Embryonic facial prominence (tissue), 1 donor: ENCODE measurements around the gene SLC2A13.
"Not testable (repeated sequence)": the region's sequence is repeated elsewhere in the genome, so short reads cannot be mapped to it uniquely, and the experiment has no call there.

Source experiments
- DNase-seq: peaks from one replicate; pipeline ENCODE4 v3.0.0-alpha.2; 2016; ENCODE audit errors: extremely low spot score

SLC2A13 gene

DNA sequence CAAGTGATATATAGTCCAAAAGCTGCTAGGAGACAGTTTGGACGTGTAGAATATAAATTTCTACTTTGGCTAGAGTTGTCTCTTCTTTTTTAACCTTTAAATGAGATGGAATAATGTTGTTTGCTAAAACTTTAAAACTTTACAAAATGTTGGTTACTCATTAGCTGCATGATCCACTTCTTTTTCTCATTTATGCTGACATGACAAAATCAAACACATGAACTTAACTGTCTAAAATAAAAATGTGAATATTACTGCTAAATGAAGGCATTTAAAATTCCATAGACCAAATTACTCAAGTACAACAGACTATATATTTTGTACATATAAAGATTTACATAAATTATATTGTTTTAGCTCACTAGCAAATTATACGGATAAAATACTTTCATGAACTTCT, 350.4 kb downstream of the SLC2A13 start:
- DNase-seq = no peak

DNA sequence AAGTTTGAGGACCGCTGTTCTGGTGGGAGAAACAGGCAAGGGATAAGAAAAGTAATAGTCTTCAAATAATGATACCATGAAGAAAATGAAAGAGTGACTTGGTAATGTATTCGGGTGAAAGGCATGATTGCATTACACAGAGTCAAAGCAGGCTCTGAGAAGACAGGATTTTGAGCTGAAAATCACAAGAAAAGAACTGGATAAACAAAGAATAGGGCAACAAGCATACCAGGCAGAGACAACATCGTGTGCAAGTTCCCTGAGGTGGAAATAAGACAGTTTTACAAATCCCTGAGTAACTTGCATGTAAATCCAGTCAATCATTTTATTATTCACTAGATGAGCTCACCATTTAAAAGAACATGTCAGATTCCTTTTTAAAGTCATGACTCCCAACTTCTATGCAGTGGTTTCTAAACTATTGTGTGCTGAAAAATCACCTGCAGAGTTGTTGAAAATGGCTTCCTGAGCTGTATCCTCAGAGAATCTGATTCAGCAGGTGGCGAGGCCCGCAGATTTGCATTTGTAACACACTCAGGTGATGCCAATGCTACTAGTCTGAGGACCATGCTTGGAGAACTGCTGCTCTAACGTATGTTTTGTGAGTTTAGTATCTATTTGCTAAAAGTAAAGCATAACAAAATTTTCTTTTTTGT, 353.3 kb downstream of the SLC2A13 start:
- no peak for DNase-seq

DNA sequence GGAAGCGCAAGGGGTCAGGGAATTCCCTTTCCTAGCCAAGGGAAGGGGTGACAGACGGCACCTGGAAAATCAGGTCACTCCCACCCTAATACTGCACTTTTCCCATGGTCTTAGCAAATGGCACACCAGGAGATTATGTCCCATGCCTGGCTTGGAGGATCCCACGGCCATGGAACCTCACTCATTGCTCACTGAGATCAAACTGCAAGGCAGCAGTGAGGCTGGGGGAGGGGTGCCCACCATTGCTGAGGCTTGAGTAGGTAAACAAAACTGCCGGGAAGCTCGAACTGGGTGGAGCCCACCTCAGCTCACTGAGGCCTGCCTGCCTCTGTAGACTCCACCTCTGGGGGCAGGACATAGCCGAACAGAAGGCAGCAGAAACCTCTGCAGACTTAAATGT, 359.7 kb downstream of the SLC2A13 start:
- DNase-seq = not testable (repeated sequence)

DNA sequence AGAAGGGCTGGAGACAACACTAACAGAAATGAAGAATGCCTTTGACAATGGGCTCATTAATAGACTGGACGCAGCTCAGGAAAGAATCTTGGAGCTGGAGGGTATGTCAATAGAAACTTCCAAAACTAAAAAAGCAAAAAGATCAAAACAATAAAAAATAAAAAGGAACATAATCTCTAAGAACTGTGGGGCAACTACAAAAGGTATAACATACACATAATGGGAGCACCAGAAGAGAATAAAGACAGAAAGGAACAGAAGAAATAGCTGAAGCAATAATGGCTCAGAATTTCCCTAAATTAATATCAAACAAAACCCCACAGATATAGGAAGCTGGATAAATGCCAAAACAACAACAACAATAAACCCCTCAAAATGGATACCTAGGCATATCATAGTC, 362.2 kb downstream of the SLC2A13 start:
- DNase-seq = no peak

DNA sequence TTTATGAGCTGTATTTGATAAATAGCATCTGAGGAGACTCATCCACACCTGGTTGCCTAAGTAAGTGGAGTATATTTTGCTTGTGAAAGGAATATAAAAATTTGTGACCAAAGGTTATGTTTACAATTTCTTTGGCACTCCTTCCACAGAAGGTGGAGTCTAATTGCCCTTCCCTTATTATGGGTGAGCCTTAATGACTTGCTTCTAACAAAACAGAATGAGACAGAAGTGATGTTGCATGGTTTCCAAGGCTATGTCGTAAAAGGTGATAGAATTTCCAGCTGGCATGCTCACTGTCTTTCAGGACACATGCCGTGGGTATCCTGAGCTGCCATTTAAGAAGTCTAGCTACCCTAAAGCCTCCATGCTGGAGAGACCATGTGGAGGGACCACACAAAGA, 369.5 kb downstream of the SLC2A13 start:
- DNase-seq = no peak

DNA sequence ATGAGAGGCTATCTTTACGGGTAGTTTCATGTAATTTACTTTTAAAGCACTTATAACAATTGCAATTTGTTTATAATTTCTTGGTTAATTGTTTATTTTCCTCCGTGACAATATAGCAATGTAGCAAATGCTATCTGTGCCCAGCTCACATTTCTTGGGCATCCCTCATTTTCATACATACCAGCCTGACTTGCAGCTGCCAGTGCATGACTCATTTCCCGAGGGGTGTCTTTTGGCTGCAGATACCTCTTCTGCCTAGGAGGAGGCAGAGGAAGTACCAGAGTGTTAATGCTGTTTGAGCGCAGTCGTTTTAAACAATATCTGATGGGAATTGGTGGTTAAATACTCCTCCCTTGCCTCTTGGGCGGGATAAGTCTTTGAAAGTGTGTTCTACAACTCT, 382.1 kb downstream of the SLC2A13 start:
- DNase-seq = no peak

DNA sequence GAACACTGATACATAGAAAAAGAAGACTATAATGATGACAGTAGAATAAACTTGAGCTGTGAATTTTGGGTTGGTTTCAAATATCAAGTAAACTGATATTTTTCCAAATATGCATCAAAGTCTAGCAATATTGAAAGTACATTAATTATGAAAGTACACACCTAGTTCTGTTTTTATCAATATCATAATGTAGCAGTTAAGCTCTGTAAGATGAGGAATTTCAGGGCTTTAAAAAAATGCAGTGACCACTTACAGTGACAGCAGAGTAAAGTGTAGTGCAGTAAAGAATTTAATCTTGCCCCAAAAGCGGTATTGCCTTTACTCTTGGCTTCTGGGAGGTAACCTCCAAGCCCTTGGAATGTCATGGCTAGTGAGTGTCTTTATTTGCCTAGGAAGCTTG, 383.4 kb downstream of the SLC2A13 start:
- DNase-seq = no peak

DNA sequence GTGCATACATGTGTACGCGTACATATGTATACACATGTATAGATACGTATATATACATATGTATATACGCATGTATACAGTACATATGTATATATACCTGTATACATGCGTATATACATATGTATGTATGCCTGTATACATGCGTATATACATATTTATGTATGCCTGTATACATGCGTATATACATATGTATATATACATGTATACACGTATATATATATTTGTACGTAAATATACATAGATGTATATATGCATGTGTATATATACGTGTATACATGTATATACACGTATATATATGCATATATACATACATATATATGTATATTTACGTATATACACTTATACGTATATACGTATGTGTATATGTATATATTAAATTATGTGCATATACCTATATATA, 392.3 kb downstream of the SLC2A13 start:
- no peak for DNase-seq

DNA sequence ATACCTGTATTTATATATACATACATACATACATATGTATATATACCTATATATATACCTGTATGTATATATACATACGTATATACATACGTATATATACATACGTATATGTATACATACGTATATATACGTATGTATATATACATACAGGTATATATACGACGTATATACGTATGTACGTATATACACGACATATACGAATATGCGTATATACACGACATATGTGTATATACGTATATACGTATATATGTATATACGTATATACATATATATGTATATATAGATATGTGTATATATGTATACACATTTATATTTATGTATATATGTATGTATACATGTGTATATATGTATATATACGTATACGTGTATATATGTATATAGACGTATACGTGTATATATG, 393.5 kb downstream of the SLC2A13 start:
- DNase-seq = no peak
